ENCODE measurements around the gene BIRC7.
"Not testable (repeated sequence)": the region's sequence is repeated elsewhere in the genome, so short reads cannot be mapped to it uniquely, and the experiment has no call there.

The BIRC7 gene

DNA sequence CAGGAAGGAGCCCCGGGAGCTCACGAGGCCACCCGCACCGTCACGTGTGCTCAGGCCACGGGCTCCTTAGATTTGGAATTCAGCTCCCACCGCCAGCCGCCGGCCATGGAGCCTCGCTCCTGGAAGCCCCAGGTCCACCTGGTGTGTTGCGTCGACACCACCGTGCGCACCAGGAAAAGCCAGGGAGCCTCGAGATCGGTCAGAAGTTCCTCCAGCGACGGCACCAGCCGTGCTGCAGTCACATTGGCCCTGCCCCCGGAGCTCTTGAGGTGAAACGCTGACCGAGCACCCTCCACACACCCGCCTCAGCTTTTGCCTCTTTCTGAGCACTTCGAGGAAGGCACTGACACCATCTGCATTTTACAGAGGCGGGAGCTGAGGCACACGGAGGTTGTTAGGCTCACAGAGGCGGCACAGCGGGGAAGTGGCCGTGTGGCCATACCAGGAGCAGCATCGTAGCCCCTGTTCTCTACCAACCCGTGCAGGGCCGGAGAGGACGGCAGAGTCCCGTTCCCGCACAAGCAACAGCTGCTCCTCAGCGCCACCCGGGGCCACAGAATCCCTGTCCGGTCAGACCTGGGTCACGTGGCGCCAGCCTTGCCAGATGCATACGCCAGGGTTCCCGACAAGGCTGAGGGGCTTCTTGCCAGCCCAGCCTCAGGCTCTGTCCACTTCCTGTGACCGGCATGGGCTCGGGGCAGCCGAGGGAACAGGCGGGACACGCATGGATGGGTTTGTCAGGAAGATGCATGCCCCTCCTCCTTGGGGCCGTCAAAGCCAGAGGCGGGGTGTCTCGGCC is 11.0 kb downstream of the BIRC7 start:
- DNase-seq (ENCODE audit: low read depth), result no peak
- no peak overlapping the region for H3K4me3 ChIP-seq (ENCODE audit: low read length)
- TF ChIP-seq CTCF (IDR thresholded peaks at IDR 0.05; ENCODE audit: insufficient read depth, low read depth, low read length, missing control alignments), result no peak

DNA sequence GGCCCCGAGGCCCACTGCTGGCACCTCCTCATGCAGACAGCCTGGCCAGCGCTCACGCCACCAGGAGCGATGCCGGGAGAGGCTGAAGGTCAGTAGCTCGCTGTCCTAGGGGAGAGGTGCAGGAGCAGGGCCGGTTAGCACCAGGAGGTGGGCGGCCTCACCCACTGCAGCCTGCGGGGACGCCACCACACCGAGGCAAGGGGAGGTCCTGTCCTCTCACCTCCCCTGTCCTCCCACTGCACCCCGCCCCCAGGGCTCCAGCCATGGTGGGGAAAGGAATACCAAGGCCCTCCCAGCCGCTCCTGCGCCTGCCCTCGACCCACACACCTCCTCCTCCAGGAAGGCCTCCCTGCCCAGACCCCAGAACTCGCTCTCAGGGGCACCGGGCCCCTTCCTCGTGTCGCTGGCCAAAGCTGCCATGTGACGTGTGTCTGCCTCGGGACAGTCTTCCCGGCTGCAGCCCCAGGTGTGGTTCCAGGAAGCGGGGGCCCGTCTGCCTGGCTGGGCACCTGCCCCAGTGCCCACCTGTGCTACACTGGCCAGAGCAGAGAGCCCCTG is 12.0 kb downstream of the BIRC7 start:
- no peak for TF ChIP-seq CTCF (IDR thresholded peaks at IDR 0.05; ENCODE audit: insufficient read depth, low read depth, low read length, missing control alignments)
- no peak for DNase-seq (ENCODE audit: low read depth)
- H3K4me3 ChIP-seq (ENCODE audit: low read length), result no peak overlapping the region

DNA sequence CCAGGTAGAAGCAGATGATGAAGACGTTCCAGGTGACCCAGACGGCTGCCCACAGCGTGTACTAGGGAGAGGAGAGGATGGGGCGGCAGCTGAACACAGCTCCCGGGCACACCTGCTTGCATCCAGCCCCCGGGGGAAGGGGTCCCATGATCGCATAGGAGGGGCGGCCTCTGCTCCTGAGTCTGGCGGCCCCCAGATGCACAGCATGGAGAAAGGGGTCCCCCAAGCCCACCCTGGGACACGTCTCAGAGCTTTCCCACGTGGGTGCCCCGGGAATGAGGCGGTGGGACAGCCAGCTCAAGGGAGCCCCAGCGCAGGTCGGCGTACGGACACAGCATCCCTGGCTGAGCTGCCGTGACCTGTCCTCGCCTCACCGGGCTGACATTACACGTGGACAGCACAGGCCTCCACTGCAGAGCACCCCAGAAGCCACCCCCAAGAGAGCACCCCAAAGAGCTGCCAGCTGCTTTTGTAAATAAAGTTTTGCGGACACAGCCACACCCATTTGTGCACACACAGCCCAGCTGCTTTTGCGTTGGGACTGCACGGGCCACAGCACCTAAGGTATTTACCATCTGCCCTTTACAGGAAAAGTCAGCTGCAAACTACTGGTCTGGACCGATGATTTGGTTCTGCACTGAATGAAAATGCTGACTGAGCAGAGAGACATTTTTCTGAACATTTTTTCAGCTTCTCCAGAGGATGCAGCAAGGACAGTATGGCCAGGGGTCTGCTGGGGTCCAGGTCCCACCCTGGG is 13.3 kb downstream of the BIRC7 start:
- TF ChIP-seq CTCF (IDR thresholded peaks at IDR 0.05; ENCODE audit: insufficient read depth, low read depth, low read length, missing control alignments), result no peak
- DNase-seq (ENCODE audit: low read depth), result no peak
- no peak overlapping the region for H3K4me3 ChIP-seq (ENCODE audit: low read length)

- DNase-seq (ENCODE audit: low read depth), result no peak
- no peak overlapping the region for H3K4me3 ChIP-seq (ENCODE audit: low read length)
- no peak for TF ChIP-seq CTCF (IDR thresholded peaks at IDR 0.05; ENCODE audit: insufficient read depth, low read depth, low read length, missing control alignments)
Observed at GRCh38 chr20:63249891-63250290, 14.2 kb downstream of the BIRC7 start.

DNA sequence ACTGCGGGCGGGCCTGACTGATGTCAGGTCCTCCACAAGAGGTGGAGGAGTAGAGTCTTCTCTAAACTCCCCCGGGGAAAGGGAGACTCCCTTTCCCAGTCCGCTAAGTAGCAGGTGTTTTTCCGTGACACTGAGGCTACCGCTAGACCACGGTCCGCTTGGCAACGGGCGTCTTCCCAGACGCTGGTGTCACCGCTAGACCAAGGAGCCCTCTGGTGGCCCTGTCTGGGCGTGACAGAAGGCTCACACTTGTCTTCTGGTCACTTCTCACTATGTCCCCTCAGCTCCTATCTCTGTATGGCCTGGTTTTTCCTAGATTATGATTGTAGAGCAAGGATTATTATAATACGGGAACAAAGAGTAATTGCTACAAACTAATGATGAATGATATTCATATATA is 15.6 kb downstream of the BIRC7 start:
- not testable (repeated sequence) for H3K4me3 ChIP-seq (ENCODE audit: low read length); DNase-seq (ENCODE audit: low read depth)

GRCh38 chr20:63252284-63252711 is 16.6 kb downstream of the BIRC7 start:
- DNase-seq (ENCODE audit: low read depth), result no peak
- no peak for TF ChIP-seq CTCF (IDR thresholded peaks at IDR 0.05; ENCODE audit: insufficient read depth, low read depth, low read length, missing control alignments)
- H3K4me3 ChIP-seq (ENCODE audit: low read length), result no peak overlapping the region

DNA sequence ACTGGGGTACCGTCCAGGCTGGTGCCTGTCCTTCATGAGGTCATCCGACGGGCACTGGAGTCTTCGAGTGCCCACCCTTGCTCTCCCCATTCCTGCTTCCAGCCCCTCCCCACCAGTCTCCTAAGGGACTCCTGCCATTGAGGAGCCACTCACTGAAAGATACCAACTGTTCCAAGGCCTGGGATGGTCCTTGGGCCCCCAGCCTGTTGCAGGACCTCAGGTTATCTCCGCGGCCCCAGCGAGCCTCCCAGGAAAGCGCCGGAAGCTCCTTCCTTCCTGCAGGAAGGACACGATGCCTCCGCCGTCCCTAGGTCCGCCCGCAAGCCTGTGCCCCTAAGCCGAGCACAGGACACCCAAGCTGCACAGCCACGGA is 17.3 kb downstream of the BIRC7 start:
- no peak overlapping the region for H3K4me3 ChIP-seq (ENCODE audit: low read length)
- no peak for DNase-seq (ENCODE audit: low read depth)
- no peak for TF ChIP-seq CTCF (IDR thresholded peaks at IDR 0.05; ENCODE audit: insufficient read depth, low read depth, low read length, missing control alignments)

Measured in epithelial cell of esophagus (primary cell).